Retina (tissue), 1 donor: ENCODE results near the gene IMPA2.
"Not testable (repeated sequence)": the region's sequence is repeated elsewhere in the genome, so short reads cannot be mapped to it uniquely, and the experiment has no call there.

ENCODE experiments used
- DNase-seq: peaks from one replicate; pipeline ENCODE4 v3.0.0-alpha.2; 2016

Gene IMPA2

GRCh38 chr18:11963991-11964484 lies 17.3 kb upstream of the IMPA2 start:
- no peak for DNase-seq

GRCh38 chr18:11969904-11970835 lies 11.1 kb upstream of the IMPA2 start:
- no peak for DNase-seq

- not testable (repeated sequence) for DNase-seq
These were observed 10.5 kb upstream of the IMPA2 start for GRCh38 chr18:11970836-11971226.

- DNase-seq = no peak
These were observed 8.7 kb upstream of the IMPA2 start for GRCh38 chr18:11972371-11973174.

GRCh38 chr18:11974741-11975325 lies 6.5 kb upstream of the IMPA2 start:
- no peak for DNase-seq

- no peak for DNase-seq
These were observed 5.6 kb upstream of the IMPA2 start for GRCh38 chr18:11975723-11976122.

- no peak for DNase-seq
These were observed 4.8 kb upstream of the IMPA2 start for GRCh38 chr18:11976315-11977152.

GRCh38 chr18:11977153-11977466 lies 4.2 kb upstream of the IMPA2 start:
- DNase-seq = no peak

- no peak for DNase-seq
These were observed 2.4 kb upstream of the IMPA2 start for GRCh38 chr18:11978956-11979355.

- DNase-seq = no peak
These were observed 1.2 kb upstream of the IMPA2 start for GRCh38 chr18:11980163-11980493.

GRCh38 chr18:11980494-11981191 lies 664 bp upstream of the IMPA2 start:
- DNase-seq = peak; percentile 93

GRCh38 chr18:11981543-11982366 lies 448 bp downstream of the IMPA2 start:
- DNase-seq = peak; percentile 82

- no peak for DNase-seq
These were observed 1.7 kb downstream of the IMPA2 start for GRCh38 chr18:11982981-11983380.

GRCh38 chr18:11983592-11983991 lies 2.3 kb downstream of the IMPA2 start:
- DNase-seq = no peak

GRCh38 chr18:11984091-11984490 lies 2.8 kb downstream of the IMPA2 start:
- DNase-seq = no peak

GRCh38 chr18:11985586-11985985 lies 4.3 kb downstream of the IMPA2 start:
- no peak for DNase-seq

GRCh38 chr18:11986061-11986460 lies 4.8 kb downstream of the IMPA2 start:
- no peak for DNase-seq

GRCh38 chr18:11987527-11987926 lies 6.2 kb downstream of the IMPA2 start:
- DNase-seq = no peak

- no peak for DNase-seq
These were observed 7.9 kb downstream of the IMPA2 start for GRCh38 chr18:11989174-11989573.

GRCh38 chr18:11989966-11990380 lies 8.7 kb downstream of the IMPA2 start:
- DNase-seq = peak; percentile 31

GRCh38 chr18:11990539-11990938 lies 9.2 kb downstream of the IMPA2 start:
- DNase-seq = peak; percentile 61
